HG02970 (cell line): Measurements from ENCODE around the gene FZR1.

Source experiments
- ATAC-seq: cut with Tn5 transposase; IDR thresholded peaks from one replicate; pipeline ENCODE4 v1.9.1; 2021; ENCODE audit warnings: mild to moderate bottlenecking, moderate library complexity, moderate number of reproducible peaks; ENCODE audit not compliant: unreplicated experiment, low FRiP score

FZR1 gene

GRCh38 chr19:3585301-3586126, 79.4 kb downstream of the FZR1 start, which contains the start of gene GIPC3:
GIPC3 (plus strand) TSS chr19:3585478; CDS start chr19:3585598, 120 bp downstream.
- ATAC-seq: no peak

- ATAC-seq: no peak
Observed at GRCh38 chr19:3586127-3586626, 80.1 kb downstream of the FZR1 start.

DNA sequence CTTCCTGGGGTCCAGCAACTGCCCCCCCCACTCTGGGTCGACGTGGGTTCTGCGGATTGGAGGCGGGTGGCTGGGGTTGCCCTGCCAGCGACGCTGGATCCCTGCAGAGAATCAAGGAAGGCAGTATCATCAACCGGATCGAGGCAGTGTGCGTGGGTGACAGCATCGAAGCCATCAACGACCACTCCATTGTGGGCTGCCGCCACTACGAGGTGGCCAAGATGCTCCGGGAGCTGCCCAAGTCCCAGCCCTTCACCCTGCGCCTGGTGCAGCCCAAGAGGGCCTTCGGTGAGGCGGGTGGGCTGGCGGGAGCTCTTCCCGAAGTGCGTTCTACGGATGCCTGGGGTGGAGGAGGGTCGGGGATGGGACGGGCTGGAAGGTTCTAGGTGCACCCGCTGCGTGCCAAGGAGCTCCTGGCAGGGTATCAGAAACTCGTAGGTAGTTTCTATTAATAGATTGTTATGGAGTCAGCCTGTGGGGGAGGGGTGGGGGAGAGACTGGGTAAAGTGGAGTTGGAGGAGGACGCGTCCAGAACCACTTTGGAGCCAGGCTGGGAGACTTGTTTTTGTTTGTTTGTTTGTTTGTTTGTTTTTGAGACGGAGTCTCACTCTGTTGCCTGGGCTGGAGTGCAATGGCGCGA, 80.7 kb downstream of the FZR1 start:
- ATAC-seq: no peak
